Bone marrow (tissue), 2 donors: ENCODE results near the gene VPS45.
"Not testable (repeated sequence)": the region's sequence is repeated elsewhere in the genome, so short reads cannot be mapped to it uniquely, and the experiment has no call there.

Experiments used
- DNase-seq, 2 donors: peaks; one replicate each; lab custom pipeline; 2025; lab: John Stamatoyannopoulos, UW

Gene VPS45

GRCh38 chr1:150132372-150132771, 64.8 kb downstream of the VPS45 start:
- DNase-seq = no peak

- no peak for DNase-seq
Measured at GRCh38 chr1:150134537-150134936, 67.0 kb downstream of the VPS45 start.

- DNase-seq = not testable (repeated sequence)
Measured at GRCh38 chr1:150135400-150135799, 67.8 kb downstream of the VPS45 start.

- no peak for DNase-seq
Measured at GRCh38 chr1:150138044-150138443, 70.5 kb downstream of the VPS45 start.

- DNase-seq = peak in 1 of 2 donors; percentile 22
Measured at GRCh38 chr1:150141452-150141851, 73.9 kb downstream of the VPS45 start.

GRCh38 chr1:150142083-150142482, 74.5 kb downstream of the VPS45 start:
- no peak for DNase-seq

GRCh38 chr1:150144606-150145005, 77.0 kb downstream of the VPS45 start:
- DNase-seq = no peak

- not testable (repeated sequence) for DNase-seq
Measured at GRCh38 chr1:150146016-150146415, 78.4 kb downstream of the VPS45 start.

- DNase-seq = no peak
Measured at GRCh38 chr1:150146849-150147542, 79.4 kb downstream of the VPS45 start.

- DNase-seq = no peak
Measured at GRCh38 chr1:150148837-150149270, 81.3 kb downstream of the VPS45 start.

GRCh38 chr1:150149271-150150132, 81.9 kb downstream of the VPS45 start, which contains the start of gene PLEKHO1:
PLEKHO1 (plus strand) TSS chr1:150149916; CDS start chr1:150150258, 342 bp downstream.
- peak; percentile 58 to 70 for DNase-seq

GRCh38 chr1:150150133-150151021, 82.8 kb downstream of the VPS45 start:
- peak in 1 of 2 donors; percentile 22 for DNase-seq

GRCh38 chr1:150151291-150152181, 84.0 kb downstream of the VPS45 start:
- DNase-seq = peak in 1 of 2 donors; percentile 76

- no peak for DNase-seq
Measured at GRCh38 chr1:150152182-150152536, 84.6 kb downstream of the VPS45 start.

GRCh38 chr1:150152772-150153456, 85.3 kb downstream of the VPS45 start:
- DNase-seq = no peak

- no peak for DNase-seq
Measured at GRCh38 chr1:150154143-150154542, 86.6 kb downstream of the VPS45 start.

- DNase-seq = no peak
Measured at GRCh38 chr1:150155413-150156071, 88.0 kb downstream of the VPS45 start.

- DNase-seq = no peak
Measured at GRCh38 chr1:150156868-150157603, 89.5 kb downstream of the VPS45 start.

GRCh38 chr1:150159550-150159949, 92.0 kb downstream of the VPS45 start:
- DNase-seq = peak in 1 of 2 donors; percentile 23
